Left lobe of liver (tissue), 2 donors: ENCODE results near the gene F7. TPM values are rescaled to one million over a fixed set of nuclear protein-coding genes. Genes with fewer than 3 reads are reported as not detected.

ENCODE experiments used
- ATAC-seq: fragments of 200-7000 bp; cut with Tn5 transposase; one replicate; pipeline ENCODE4 v1.9.1; 2020; ENCODE audit warnings: mild to moderate bottlenecking, moderate library complexity
- DNase-seq: peaks from one replicate; pipeline ENCODE4 v3.0.0-alpha.2; 2020; ENCODE audit warnings: low spot score
- total RNA-seq: library from RNA; stranded (reverse); gene quantifications from one replicate; pipeline ENCODE4 v1.2.1, GENCODE V29; 2021
- donor health status: DM: no; HTN: no; CAD: no; lungs with moderate emphysema.
- donor health status: DM: no; HTN: yes; CAD: no.

F7 gene
- total RNA-seq, 1 donor from 2014 or later: 99.6 TPM

GRCh38 chr13:113086031-113086750, 19.4 kb upstream of the F7 start:
- DNase-seq: no peak
- no peak for ATAC-seq

GRCh38 chr13:113086991-113087922, 18.3 kb upstream of the F7 start:
- no peak for ATAC-seq
- DNase-seq: no peak

DNA sequence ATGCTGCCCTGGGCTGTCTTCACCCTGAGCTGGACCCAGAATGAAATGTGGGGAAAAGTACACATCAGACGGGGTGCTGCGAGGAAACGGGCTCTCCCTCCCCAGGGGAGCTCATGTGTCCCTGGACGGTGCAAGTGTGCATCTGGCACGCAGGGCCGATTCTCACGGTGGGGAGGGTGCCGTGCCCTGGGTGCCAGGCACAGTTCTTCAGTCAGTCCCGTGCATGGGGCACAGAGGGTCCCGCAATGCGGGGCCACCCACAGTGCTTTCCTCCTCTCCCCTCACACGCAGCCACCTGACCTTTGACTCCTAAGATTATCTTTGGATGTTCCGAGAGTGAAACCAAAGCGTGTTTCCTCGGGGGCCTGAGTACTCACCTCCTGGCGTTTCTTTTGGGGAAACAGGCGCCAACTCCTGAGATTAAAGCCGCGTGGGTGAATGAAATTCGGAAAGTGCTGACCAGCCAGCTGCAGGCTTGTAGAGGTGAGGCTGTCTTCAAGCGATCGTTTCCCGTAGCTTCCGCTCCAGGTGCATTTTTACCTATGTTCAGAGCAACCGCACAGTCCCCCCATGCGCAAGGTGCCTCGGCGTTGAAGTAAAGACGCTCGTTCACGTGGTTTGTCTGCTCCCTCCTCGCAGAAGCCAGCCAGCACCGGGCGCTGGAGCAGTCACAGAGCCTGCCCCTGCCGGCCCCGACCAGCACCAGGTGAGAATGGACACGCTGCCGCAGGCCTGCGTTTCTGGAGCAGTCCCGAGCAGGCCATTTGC, 17.5 kb upstream of the F7 start:
- ATAC-seq (no peak), DNase-seq (no peak)

- ATAC-seq: no peak
- no peak for DNase-seq
Measured at GRCh38 chr13:113088691-113089020, 16.9 kb upstream of the F7 start.

- DNase-seq (no peak), ATAC-seq (no peak)
Measured at GRCh38 chr13:113089693-113090414, 15.7 kb upstream of the F7 start.

GRCh38 chr13:113090415-113090770, 15.2 kb upstream of the F7 start:
- ATAC-seq (no peak), DNase-seq (no peak)

- DNase-seq: no peak
- ATAC-seq: no peak
Measured at GRCh38 chr13:113090806-113091205, 14.8 kb upstream of the F7 start.

DNA sequence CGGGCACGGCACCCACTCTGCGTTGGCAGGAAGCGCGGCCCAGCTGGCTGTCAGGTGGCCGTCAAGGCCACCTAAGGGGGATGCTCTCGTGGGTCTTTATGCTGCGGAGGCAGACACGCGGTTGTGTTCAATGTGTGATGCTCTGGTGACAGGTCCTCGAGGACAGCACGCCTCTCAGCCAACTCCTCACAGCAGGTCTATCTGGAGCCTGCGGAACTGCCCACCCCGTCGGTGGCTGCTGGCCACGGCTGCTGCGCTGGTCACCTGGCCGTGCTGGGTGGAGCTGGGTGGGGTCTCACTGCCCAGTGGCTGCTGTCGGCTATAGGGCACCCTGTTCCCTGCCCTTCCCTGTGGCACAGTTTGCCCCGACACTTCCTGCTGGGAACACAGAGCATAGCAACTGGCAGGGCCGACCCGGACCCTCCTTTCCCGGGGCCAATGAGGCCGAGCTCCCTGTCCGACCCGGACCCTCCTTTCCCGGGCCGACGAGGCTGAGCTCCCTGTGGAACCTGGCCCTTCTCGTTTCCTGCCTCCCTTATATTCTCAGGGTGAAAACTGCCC, 14.3 kb upstream of the F7 start:
- no peak for DNase-seq
- no peak for ATAC-seq

DNA sequence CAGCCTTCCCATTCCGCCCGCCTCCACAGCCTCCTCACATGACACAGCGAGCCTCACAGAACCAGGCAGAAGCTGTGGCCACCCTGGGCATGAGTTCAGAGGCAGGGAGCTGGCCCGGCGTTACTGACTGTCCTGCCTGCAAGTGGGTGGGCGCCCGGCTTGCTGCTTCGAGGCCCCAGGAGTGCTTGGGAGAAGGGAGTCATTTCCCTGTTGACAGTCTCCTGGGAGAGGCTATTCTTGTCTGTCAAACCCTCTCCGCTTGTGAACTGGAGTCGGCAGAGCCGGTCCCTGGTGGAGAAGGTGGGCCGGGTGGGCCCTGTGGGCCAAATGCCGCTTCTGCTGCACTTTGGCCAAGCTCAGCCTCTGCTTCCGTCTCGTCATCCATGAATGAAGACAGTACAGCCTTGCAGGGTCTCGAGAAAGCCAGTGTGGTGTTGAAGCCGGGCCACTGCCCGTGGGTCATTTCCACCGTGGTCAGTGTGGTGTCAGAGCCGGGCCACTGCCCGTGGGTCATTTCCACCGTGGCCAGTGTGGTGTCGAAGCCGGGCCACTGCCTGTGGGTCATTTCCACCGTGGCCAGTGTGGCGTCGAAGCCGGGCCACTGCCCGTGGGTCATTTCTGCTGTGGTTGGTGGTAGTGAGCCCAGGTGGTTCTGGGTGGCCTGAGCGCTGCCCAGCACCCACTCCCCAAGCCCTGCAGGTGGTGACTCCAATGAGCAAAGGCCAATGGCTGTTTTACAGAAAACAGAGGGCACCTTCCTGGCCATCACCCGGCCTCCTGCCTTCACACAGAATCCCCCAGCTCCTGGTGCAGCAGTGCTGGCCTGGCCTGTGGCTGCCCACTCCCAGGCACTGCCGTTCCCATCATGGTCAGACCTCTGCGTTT, 13.5 kb upstream of the F7 start:
- ATAC-seq: no peak
- DNase-seq: no peak

GRCh38 chr13:113092776-113093579, 12.6 kb upstream of the F7 start:
- ATAC-seq (no peak), DNase-seq (no peak)

DNA sequence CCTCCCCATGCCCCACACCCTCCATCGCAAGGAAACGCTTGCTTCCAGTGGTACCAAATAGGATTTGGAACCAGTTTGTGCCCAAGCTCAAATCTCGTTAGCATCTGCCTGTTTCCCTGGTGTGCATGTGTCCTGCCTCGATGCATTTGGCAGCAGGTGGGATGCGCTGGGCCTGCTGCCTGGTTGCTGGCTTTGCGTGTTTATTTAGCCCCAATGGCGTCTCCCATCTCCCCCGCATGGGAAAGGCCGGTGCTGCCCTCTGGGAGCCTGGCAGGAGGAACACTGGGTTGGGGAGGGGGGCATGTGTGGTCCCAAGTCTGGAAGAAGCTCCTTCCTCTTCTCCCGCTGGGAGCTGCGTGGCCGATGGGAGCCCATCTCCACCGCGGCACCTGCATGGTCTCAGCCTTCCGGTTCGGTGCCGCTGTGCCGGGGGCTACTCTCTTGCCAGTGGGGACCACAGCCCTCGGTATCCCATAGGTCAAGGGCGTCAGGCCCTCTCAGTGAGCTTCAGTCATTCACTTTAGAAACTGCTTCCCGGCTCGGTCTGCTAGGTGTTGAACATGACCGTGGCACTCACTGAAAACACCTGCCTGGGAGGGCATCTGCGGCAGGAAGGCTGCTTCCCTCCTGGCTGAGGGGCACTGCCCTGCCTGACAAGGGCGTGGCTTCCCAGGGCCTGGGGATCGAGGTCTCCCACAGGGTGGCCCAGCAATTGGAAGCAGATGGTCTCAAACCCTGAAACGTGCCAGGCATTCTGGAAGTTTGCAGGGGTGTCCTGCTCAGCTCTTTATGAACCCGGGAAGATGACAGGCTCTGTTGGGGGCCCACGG, 11.8 kb upstream of the F7 start:
- ATAC-seq: no peak
- no peak for DNase-seq

DNA sequence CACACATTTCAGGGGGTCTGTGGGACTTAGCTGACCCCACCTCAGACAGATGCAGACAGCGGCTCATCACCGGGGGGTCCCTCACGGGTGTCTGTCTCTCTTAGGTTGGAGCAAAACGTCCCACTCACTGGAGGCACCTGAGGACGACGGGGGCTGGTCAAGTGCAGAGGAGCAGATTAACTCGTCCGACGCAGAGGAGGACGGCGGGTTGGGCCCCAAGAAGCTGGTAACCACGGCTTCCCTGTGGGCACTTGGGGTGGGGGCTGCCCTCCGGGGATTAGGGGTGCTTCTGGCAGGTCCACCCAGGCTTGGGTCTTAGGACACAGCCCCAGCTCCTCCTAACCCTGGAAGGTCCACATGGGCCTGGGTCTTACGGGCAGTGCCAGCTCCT, 11.2 kb upstream of the F7 start:
- ATAC-seq: no peak
- no peak for DNase-seq

- DNase-seq: no peak
Measured at GRCh38 chr13:113095146-113096051, 10.2 kb upstream of the F7 start.

DNA sequence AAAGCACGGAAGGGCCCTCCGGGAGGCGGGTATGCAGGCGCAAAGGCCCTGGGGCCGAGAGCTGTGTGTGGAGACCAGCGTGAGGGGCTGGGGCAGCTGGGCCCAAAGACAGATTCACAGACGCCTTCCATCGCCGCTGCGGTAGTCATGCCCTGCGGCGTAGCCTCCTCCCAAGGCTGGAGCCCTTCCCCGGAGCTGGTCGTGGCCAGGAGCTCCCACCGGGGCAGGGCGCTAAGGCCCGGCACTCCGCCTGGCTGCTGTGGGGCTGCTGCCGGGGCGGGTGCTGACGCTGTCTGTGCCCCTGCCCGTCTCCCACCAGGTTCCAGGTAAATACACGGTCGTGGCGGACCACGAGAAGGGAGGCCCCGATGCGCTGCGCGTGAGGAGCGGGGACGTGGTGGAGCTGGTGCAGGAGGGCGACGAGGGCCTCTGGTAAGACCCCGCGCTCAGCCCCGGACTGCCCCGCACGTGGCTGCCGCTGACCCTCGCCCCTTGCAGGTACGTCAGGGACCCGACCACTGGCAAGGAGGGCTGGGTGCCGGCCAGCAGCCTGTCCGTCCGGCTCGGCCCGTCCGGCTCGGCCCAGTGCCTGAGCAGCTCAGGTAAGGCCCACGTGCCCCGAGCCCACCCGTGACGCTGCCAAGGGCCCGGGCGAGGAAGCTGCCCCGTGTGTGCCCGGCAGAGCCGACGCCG, 9.4 kb upstream of the F7 start:
- ATAC-seq: no peak
- no peak for DNase-seq

More at GRCh38 chr13:113095146-113096051, 10.2 kb upstream of the F7 start:
- ATAC-seq: no peak

- ATAC-seq (no peak), DNase-seq (no peak)
Measured at GRCh38 chr13:113096745-113097305, 8.8 kb upstream of the F7 start.

DNA sequence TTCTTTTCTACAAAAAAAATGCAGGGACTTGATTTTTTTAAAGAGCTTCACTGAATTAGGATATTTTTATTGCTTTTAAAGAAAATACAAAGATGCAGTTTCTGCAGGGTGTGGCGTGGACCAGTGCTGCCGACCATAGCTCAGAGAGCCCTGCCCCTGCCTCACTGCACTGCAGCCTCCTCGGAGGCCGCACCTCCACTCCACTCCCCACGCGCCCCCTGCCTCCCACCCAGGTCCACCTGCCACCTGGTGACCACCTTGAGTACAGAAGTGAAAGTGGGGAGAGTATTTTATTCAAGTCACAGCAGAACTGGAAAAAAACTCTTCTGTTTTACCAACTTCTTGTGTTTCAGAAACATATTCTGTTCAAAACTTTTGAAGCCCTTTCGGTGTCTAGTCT, 7.9 kb upstream of the F7 start:
- ATAC-seq (no peak), DNase-seq (no peak)
